Inferior parietal cortex (tissue), 1 donor: ENCODE data around the gene CEP97.
"Not testable (repeated sequence)": the region's sequence is repeated elsewhere in the genome, so short reads cannot be mapped to it uniquely, and the experiment has no call there.

Source experiments
- DNase-seq: peaks from one replicate; pipeline ENCODE4 v3.0.0-alpha.2; 2016; ENCODE audit errors: extremely low spot score

The CEP97 gene

GRCh38 chr3:101724329-101725193 lies at the start of gene CEP97:
Gene CEP97, plus strand, starts transcription at chr3:101724614. Its CDS starts 63 bp downstream, at chr3:101724677.
- peak; percentile 96 for DNase-seq

- no peak for DNase-seq
These were observed 48.7 kb upstream of the CEP97 start for GRCh38 chr3:101675709-101676215.

- DNase-seq = peak; percentile 75
These were observed 48.1 kb upstream of the CEP97 start for GRCh38 chr3:101676216-101676764.

GRCh38 chr3:101676765-101677435 lies 47.5 kb upstream of the CEP97 start, which contains the start of gene ZBTB11:
Gene ZBTB11, minus strand, starts transcription at chr3:101677132. Its CDS starts 218 bp downstream, at chr3:101676914.
- peak; percentile 100 for DNase-seq

GRCh38 chr3:101677436-101678286 lies 46.8 kb upstream of the CEP97 start:
- DNase-seq = no peak

- DNase-seq = not testable (repeated sequence)
These were observed 45.6 kb upstream of the CEP97 start for GRCh38 chr3:101678837-101679236.

GRCh38 chr3:101680466-101680865 lies 43.9 kb upstream of the CEP97 start:
- no peak for DNase-seq

- no peak for DNase-seq
These were observed 39.4 kb upstream of the CEP97 start for GRCh38 chr3:101685050-101685400.

- DNase-seq = no peak
These were observed 38.5 kb upstream of the CEP97 start for GRCh38 chr3:101685870-101686307.

- DNase-seq = peak; percentile 32
These were observed 37.1 kb upstream of the CEP97 start for GRCh38 chr3:101687142-101687931.

GRCh38 chr3:101689286-101689685 lies 35.1 kb upstream of the CEP97 start:
- DNase-seq = no peak

- no peak for DNase-seq
These were observed 33.4 kb upstream of the CEP97 start for GRCh38 chr3:101690972-101691371.

GRCh38 chr3:101691685-101692671 lies 32.4 kb upstream of the CEP97 start:
- not testable (repeated sequence) for DNase-seq

- not testable (repeated sequence) for DNase-seq
These were observed 30.9 kb upstream of the CEP97 start for GRCh38 chr3:101693540-101693939.

- not testable (repeated sequence) for DNase-seq
These were observed 29.6 kb upstream of the CEP97 start for GRCh38 chr3:101694836-101695235.

GRCh38 chr3:101695779-101696372 lies 28.5 kb upstream of the CEP97 start:
- peak; percentile 94 for DNase-seq

- no peak for DNase-seq
These were observed 22.4 kb upstream of the CEP97 start for GRCh38 chr3:101701696-101702634.

GRCh38 chr3:101702726-101703125 lies 21.7 kb upstream of the CEP97 start:
- no peak for DNase-seq
